ENCODE data around the gene DKKL1. TPM values are rescaled to one million over a fixed set of nuclear protein-coding genes. Genes with fewer than 3 reads are reported as not detected.

DKKL1 gene
- total and polyA plus RNA-seq, 2 of the 4 experiments (the other 2 are of a cell fraction): 0.67 TPM; not detected in 1

- H3K9ac ChIP-seq (ENCODE audit: low read depth, low read length): no peak overlapping the region
- peaks cover 0 to 9% of the 10 kb centered on the region in 2 experiments; a peak in 2 of 4 replicates for H3K79me1 ChIP-seq (ENCODE audit: low read depth in 1 of 2, low read length in 2 of 2)
- H2BK5ac ChIP-seq (ENCODE audit: low read depth, low read length, poor library complexity, severe bottlenecking): no peak overlapping the region
- no peak overlapping the region for H3K14ac ChIP-seq (replicated peaks; ENCODE audit: low read depth, low read length)
- in situ Hi-C loops (cut with MboI; ENCODE audit: low sequenced_read_pairs): no loop called here
- TSS peak; percentile 32 for BruUV-seq (replicated peaks)
- H2BK120ac ChIP-seq (ENCODE audit: low read depth, low read length): no peak overlapping the region
- WGBS, 2 experiments (ENCODE audit: extremely low coverage in 2 of 2, insufficient read length in 1 of 2): no CpG with 5 or more reads among the region's 11 CpGs
- H3K27ac ChIP-seq (ENCODE audit: insufficient read depth, low read length): no peak overlapping the region
- ChIA-PET POLR2A (ENCODE audit: unreplicated experiment) (no interaction called here), CTCF (no interaction called here)
- no peak overlapping the region for H3K4me2 ChIP-seq (ENCODE audit: low read depth, low read length)
- ATAC-seq (ENCODE audit: low read depth) (no peak), DNase-seq (no peak)
- H2BK15ac ChIP-seq (ENCODE audit: low read depth, low read length): no peak overlapping the region
- H3K4me3 ChIP-seq (ENCODE audit: insufficient read depth, low read depth, low read length): no peak overlapping the region
- no peak overlapping the region for H4K8ac ChIP-seq (ENCODE audit: low read depth in 2 of 2, low read length in 2 of 2)
- no peaks in the 10 kb centered on the region for H3K4me1 ChIP-seq (ENCODE audit: control insufficient read depth, insufficient read depth, low read length)
- intact Hi-C loops (cut with micrococcal nuclease): no loop called here
- H2AK5ac ChIP-seq (ENCODE audit: low read depth, low read length): no peak overlapping the region
- no peaks in the 10 kb centered on the region; the same call in none of the 2 replicates for H4K20me1 ChIP-seq (ENCODE audit: insufficient read depth, low read length)
- peaks cover 51% of the 10 kb centered on the region for H3K36me3 ChIP-seq (ENCODE audit: control insufficient read depth, insufficient read depth, low read length)
- no peak overlapping the region for H2AFZ ChIP-seq (replicated peaks; ENCODE audit: low read length, poor library complexity)
- H2BK20ac ChIP-seq (ENCODE audit: low read depth, low read length): no peak overlapping the region
- dilution Hi-C loops (cut with HindIII; ENCODE audit: low sequenced_read_pairs, unreplicated experiment): no loop called here
- no peaks in the 10 kb centered on the region for H3K27me3 ChIP-seq (ENCODE audit: control insufficient read depth, insufficient read depth, low read length)
- no peaks in the 10 kb centered on the region for H3K9me3 ChIP-seq (ENCODE audit: control insufficient read depth, insufficient read depth, low read length)
- H3K9me1 ChIP-seq (ENCODE audit: insufficient read depth, low read length): 0 out of 2 replicates have a peak, but pooled peaks cover 5% of the 10 kb centered on the region
- H3K18ac ChIP-seq (ENCODE audit: low read depth, low read length): no peak overlapping the region
- H3K23ac ChIP-seq (ENCODE audit: low read depth, low read length): no peak overlapping the region
- no peak overlapping the region for H4K91ac ChIP-seq (ENCODE audit: insufficient read depth, low read depth, low read length)
- H3K4ac ChIP-seq (ENCODE audit: low read depth, low read length): no peak overlapping the region
- H4K5ac ChIP-seq (ENCODE audit: low read depth, low read length): no peak overlapping the region
- peak overlapping the region; percentile 55 for H2AK9ac ChIP-seq (replicated peaks; ENCODE audit: low read depth, low read length, poor library complexity)
- no peak overlapping the region for H3K56ac ChIP-seq (ENCODE audit: extremely low read depth, insufficient read depth, low read length)
- TF ChIP-seq CEBPB (IDR thresholded peaks at IDR 0.05; ENCODE audit: low read depth, low read length) (no peak), NFE2L2 (IDR thresholded peaks at IDR 0.05; ENCODE audit: low read depth, low read length) (no peak), RFX5 (IDR thresholded peaks at IDR 0.05; ENCODE audit: low read depth, low read length) (no peak), BHLHE40 (IDR thresholded peaks at IDR 0.05; ENCODE audit: low read depth, low read length) (no peak), SMC3 (IDR thresholded peaks at IDR 0.05; ENCODE audit: low read depth, low read length) (no peak), CHD1 (IDR thresholded peaks at IDR 0.05; ENCODE audit: low read depth, low read length) (no peak), USF2 (IDR thresholded peaks at IDR 0.05; ENCODE audit: low read depth, low read length) (no peak), FOS (IDR thresholded peaks at IDR 0.05; ENCODE audit: low read depth, low read length) (no peak), RAD21 (IDR thresholded peaks at IDR 0.05; ENCODE audit: low read length) (no peak), POLR2A (IDR thresholded peaks at IDR 0.05; ENCODE audit: low read depth, low read length) (no peak), MAFK (IDR thresholded peaks at IDR 0.05; ENCODE audit: low read depth, low read length) (no peak), RCOR1 (IDR thresholded peaks at IDR 0.05; ENCODE audit: insufficient replicate concordance, low read length) (no peak), MAZ (IDR thresholded peaks at IDR 0.05; ENCODE audit: borderline replicate concordance, low read depth, low read length) (no peak)
- TF ChIP-seq, protein P1, sequence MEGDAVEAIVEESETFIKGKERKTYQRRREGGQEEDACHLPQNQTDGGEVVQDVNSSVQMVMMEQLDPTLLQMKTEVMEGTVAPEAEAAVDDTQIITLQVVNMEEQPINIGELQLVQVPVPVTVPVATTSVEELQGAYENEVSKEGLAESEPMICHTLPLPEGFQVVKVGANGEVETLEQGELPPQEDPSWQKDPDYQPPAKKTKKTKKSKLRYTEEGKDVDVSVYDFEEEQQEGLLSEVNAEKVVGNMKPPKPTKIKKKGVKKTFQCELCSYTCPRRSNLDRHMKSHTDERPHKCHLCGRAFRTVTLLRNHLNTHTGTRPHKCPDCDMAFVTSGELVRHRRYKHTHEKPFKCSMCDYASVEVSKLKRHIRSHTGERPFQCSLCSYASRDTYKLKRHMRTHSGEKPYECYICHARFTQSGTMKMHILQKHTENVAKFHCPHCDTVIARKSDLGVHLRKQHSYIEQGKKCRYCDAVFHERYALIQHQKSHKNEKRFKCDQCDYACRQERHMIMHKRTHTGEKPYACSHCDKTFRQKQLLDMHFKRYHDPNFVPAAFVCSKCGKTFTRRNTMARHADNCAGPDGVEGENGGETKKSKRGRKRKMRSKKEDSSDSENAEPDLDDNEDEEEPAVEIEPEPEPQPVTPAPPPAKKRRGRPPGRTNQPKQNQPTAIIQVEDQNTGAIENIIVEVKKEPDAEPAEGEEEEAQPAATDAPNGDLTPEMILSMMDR (conservative IDR thresholded peaks at IDR 0.05; ENCODE audit: low read depth, low read length): no peak
- TF ChIP-seq, protein P2, sequence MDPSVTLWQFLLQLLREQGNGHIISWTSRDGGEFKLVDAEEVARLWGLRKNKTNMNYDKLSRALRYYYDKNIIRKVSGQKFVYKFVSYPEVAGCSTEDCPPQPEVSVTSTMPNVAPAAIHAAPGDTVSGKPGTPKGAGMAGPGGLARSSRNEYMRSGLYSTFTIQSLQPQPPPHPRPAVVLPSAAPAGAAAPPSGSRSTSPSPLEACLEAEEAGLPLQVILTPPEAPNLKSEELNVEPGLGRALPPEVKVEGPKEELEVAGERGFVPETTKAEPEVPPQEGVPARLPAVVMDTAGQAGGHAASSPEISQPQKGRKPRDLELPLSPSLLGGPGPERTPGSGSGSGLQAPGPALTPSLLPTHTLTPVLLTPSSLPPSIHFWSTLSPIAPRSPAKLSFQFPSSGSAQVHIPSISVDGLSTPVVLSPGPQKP (IDR thresholded peaks at IDR 0.05; ENCODE audit: borderline replicate concordance, low read depth, low read length): no peak
These were observed 22.6 kb upstream of the DKKL1 start for GRCh38 chr19:49340865-49341718.
